H9 (cell line): ENCODE data around the gene UPF1. TPM values are rescaled to one million over a fixed set of nuclear protein-coding genes. Genes with fewer than 3 reads are reported as not detected.

Experiments
- DNase-seq: peaks from one replicate; pipeline ENCODE4 v3.0.0-alpha.2; 2017
- H2AFZ ChIP-seq: one replicate; pipeline ENCODE4 v1.6.1; 2013; ENCODE audit warnings: mild to moderate bottlenecking, low read length, control low read depth, moderate library complexity
- H2AK5ac ChIP-seq: 2 replicates; pipeline ENCODE4 v1.6.1; 2013; ENCODE audit warnings: low read length, control low read depth, mixed read lengths; ENCODE audit not compliant: insufficient read length
- H2BK120ac ChIP-seq: one replicate; pipeline ENCODE4 v1.6.1; 2013; ENCODE audit warnings: low read depth, mild to moderate bottlenecking, low read length, control low read depth, inconsistent platforms; ENCODE audit not compliant: poor library complexity, severe bottlenecking
- H2BK12ac ChIP-seq: 2 replicates; pipeline ENCODE4 v1.6.1; 2013; ENCODE audit warnings: low read length, control low read depth, mixed read lengths, low read depth; ENCODE audit not compliant: insufficient read length
- H2BK15ac ChIP-seq: 2 replicates; pipeline ENCODE4 v1.6.1; 2013; ENCODE audit warnings: low read depth, low read length, control low read depth
- H2BK20ac ChIP-seq: one replicate; pipeline ENCODE4 v1.6.1; 2013; ENCODE audit warnings: low read depth, mild to moderate bottlenecking, low read length, control low read depth, inconsistent platforms; ENCODE audit not compliant: poor library complexity, severe bottlenecking
- H2BK5ac ChIP-seq: 2 replicates; pipeline ENCODE4 v1.6.1; 2013; ENCODE audit warnings: low read length, control low read depth, mixed read lengths; ENCODE audit not compliant: insufficient read length
- H3K14ac ChIP-seq: 2 replicates; pipeline ENCODE4 v1.6.1; 2013; ENCODE audit warnings: low read length, control low read depth; ENCODE audit not compliant: insufficient read depth
- H3K18ac ChIP-seq: 2 replicates; pipeline ENCODE4 v1.6.1; 2013; ENCODE audit warnings: low read depth, mild to moderate bottlenecking, mixed read lengths, low read length, control low read depth; ENCODE audit not compliant: insufficient read length
- H3K23ac ChIP-seq: 2 replicates; pipeline ENCODE4 v1.6.1; 2013; ENCODE audit warnings: low read length, control low read depth, mixed read lengths, low read depth; ENCODE audit not compliant: insufficient read length
- H3K23me2 ChIP-seq: 2 replicates; pipeline ENCODE4 v1.6.1; 2013; ENCODE audit warnings: low read depth, mild to moderate bottlenecking, mixed read lengths, low read length, control low read depth; ENCODE audit not compliant: insufficient read length, poor library complexity, severe bottlenecking
- H3K27ac ChIP-seq: 2 replicates; pipeline ENCODE4 v1.5.1; 2013; ENCODE audit warnings: low read length, control low read depth, mixed read lengths, low read depth; ENCODE audit not compliant: insufficient read length
- H3K27me3 ChIP-seq: 2 replicates; pipeline ENCODE4 v1.6.1; 2013; ENCODE audit warnings: low read length, control low read depth, inconsistent platforms; ENCODE audit not compliant: insufficient read depth
- H3K4ac ChIP-seq: 2 replicates; pipeline ENCODE4 v1.6.1; 2013; ENCODE audit warnings: low read depth, mild to moderate bottlenecking, control low read depth, inconsistent platforms, low read length, moderate library complexity
- H3K4me1 ChIP-seq: 2 replicates; pipeline ENCODE4 v1.6.1; 2013; ENCODE audit warnings: low read length, control low read depth, inconsistent platforms; ENCODE audit not compliant: insufficient read depth
- H3K4me2 ChIP-seq: 2 replicates; pipeline ENCODE4 v1.6.1; 2013; ENCODE audit warnings: low read length, control low read depth, mixed read lengths; ENCODE audit not compliant: insufficient read length, insufficient read depth
- H3K56ac ChIP-seq: 2 replicates; pipeline ENCODE4 v1.6.1; 2013; ENCODE audit warnings: low read depth, mild to moderate bottlenecking, mixed read lengths, low read length, control low read depth; ENCODE audit not compliant: insufficient read length
- H3K79me1 ChIP-seq: 2 replicates; pipeline ENCODE4 v1.6.1; 2013; ENCODE audit warnings: low read depth, mild to moderate bottlenecking, moderate library complexity, low read length, control low read depth, inconsistent platforms; ENCODE audit not compliant: insufficient read depth, poor library complexity, severe bottlenecking
- H3K79me2 ChIP-seq: 2 replicates; pipeline ENCODE4 v1.6.1; 2013; ENCODE audit warnings: low read length, control low read depth, inconsistent platforms; ENCODE audit not compliant: insufficient read depth
- H3K9ac ChIP-seq: 2 replicates; pipeline ENCODE4 v1.6.1; 2013; ENCODE audit warnings: low read length, control low read depth, mixed read lengths; ENCODE audit not compliant: insufficient read length; ENCODE audit errors: extremely low read depth
- H3K9me3 ChIP-seq: one replicate; pipeline ENCODE4 v1.6.1; 2013; ENCODE audit warnings: low read depth, low read length, inconsistent platforms; ENCODE audit not compliant: control insufficient read depth
- H3T11ph ChIP-seq: one replicate; pipeline ENCODE4 v1.6.1; 2013; ENCODE audit warnings: mild to moderate bottlenecking, low read length, control low read depth, inconsistent platforms
- H4K20me1 ChIP-seq: one replicate; pipeline ENCODE4 v1.6.1; 2013; ENCODE audit not compliant: control insufficient read depth, insufficient read length, insufficient read depth
- H4K5ac ChIP-seq: 2 replicates; pipeline ENCODE4 v1.6.1; 2013; ENCODE audit warnings: low read depth, mild to moderate bottlenecking, mixed read lengths, low read length, control low read depth; ENCODE audit not compliant: insufficient read length
- H4K8ac ChIP-seq: replicated peaks from 2 replicates; pipeline ENCODE4 v1.6.1; 2013; ENCODE audit warnings: low read length, control low read depth, mixed read lengths, low read depth; ENCODE audit not compliant: insufficient read length
- H4K91ac ChIP-seq: 2 replicates; pipeline ENCODE4 v1.6.1; 2013; ENCODE audit warnings: low read depth, mild to moderate bottlenecking, moderate library complexity, mixed read lengths, low read length, control low read depth; ENCODE audit not compliant: insufficient read length
- H3K27ac Mint-ChIP-seq, 3 experiments: 2 replicates in 2 of 3; 3 replicates in 1 of 3; pipeline ENCODE4 v1.8.0; 2020 to 2021; ENCODE audit warnings: mixed read lengths in 3 of 3, mild to moderate bottlenecking in 1 of 3, moderate library complexity in 1 of 3
- H3K27me3 Mint-ChIP-seq: 2 replicates; pipeline ENCODE4 v1.8.0; 2021; ENCODE audit warnings: low read depth, mild to moderate bottlenecking, moderate library complexity, mixed read lengths
- H3K36me3 Mint-ChIP-seq, 3 experiments: 2 replicates in 2 of 3; 3 replicates in 1 of 3; pipeline ENCODE4 v1.8.0; 2020 to 2021; ENCODE audit warnings: low read depth in 3 of 3, mixed read lengths in 3 of 3; ENCODE audit not compliant: insufficient read depth in 1 of 3
- H3K4me1 Mint-ChIP-seq, 2 experiments: 2 replicates each; pipeline ENCODE4 v1.8.0; 2020; ENCODE audit warnings: mixed read lengths in 2 of 2
- H3K4me3 Mint-ChIP-seq, 2 experiments: 2 replicates in 1 of 2; 3 replicates in 1 of 2; pipeline ENCODE4 v1.8.0; 2020 to 2021; ENCODE audit warnings: mild to moderate bottlenecking in 2 of 2, mixed read lengths in 2 of 2, moderate library complexity in 1 of 2
- H3K9me3 Mint-ChIP-seq, 2 experiments: 2 replicates in 1 of 2; 3 replicates in 1 of 2; pipeline ENCODE4 v1.8.0; 2020; ENCODE audit warnings: mild to moderate bottlenecking in 2 of 2, mixed read lengths in 2 of 2, moderate library complexity in 1 of 2
- CTCF ChIP-seq: fragments of 200-600 bp; sonication (generic); conservative IDR thresholded peaks from 3 replicates; pipeline ENCODE4 v1.8.0; 2021; ENCODE audit warnings: antibody characterized with exemption, mild to moderate bottlenecking
- WGBS: extraction: QIAGEN DNeasy Blood & Tissue Kit; methylation state at CpG from one replicate; pipeline ENCODE4 v1.1.7; 2013; ENCODE audit warnings: missing lambda C conversion rate, low lambda C conversion rate, mixed read lengths; ENCODE audit not compliant: insufficient read length; ENCODE audit errors: extremely low coverage; 5-methylcytosine and 5-hydroxymethylcytosine counted together
- total RNA-seq: library from RNA; stranded (reverse); gene quantifications from 2 replicates; pipeline ENCODE4 v1.2.1, GENCODE V29; 2021

The UPF1 gene
- total RNA-seq, 1 experiment from 2014 or later = 85.4 TPM

- DNase-seq = peak; percentile 82
These were observed 38.2 kb downstream of the UPF1 start for GRCh38 chr19:18869781-18870530.

More at GRCh38 chr19:18869781-18870530, 38.2 kb downstream of the UPF1 start:
- no peak overlapping the region for H4K5ac ChIP-seq
- no peak for TF ChIP-seq CTCF
- no peak overlapping the region for H3K56ac ChIP-seq
- no peaks in the 10 kb centered on the region for H4K20me1 ChIP-seq
- H3K27ac ChIP-seq = no peak overlapping the region
- no peaks in the 10 kb centered on the region for H3K4me1 ChIP-seq
- H2AK5ac ChIP-seq = no peak overlapping the region
- no peak overlapping the region for H2BK12ac ChIP-seq
- H4K91ac ChIP-seq = no peak overlapping the region
- H3K4me3 Mint-ChIP-seq = no peak overlapping the region
- H3K4ac ChIP-seq = no peak overlapping the region
- no peaks in the 10 kb centered on the region for H3K9me3 Mint-ChIP-seq
- H3K18ac ChIP-seq = no peak overlapping the region
- no peaks in the 10 kb centered on the region for H3K79me2 ChIP-seq
- H2BK20ac ChIP-seq = no peak overlapping the region
- no peak overlapping the region for H3K14ac ChIP-seq
- no peak overlapping the region for H3K23ac ChIP-seq
- no peak overlapping the region for H2BK15ac ChIP-seq
- H3K27me3 Mint-ChIP-seq = no peaks in the 10 kb centered on the region
- no peaks in the 10 kb centered on the region for H3K79me1 ChIP-seq
- no peaks in the 10 kb centered on the region for H3K9me3 ChIP-seq
- H3K9ac ChIP-seq = no peak overlapping the region
- no peak overlapping the region for H4K8ac ChIP-seq
- H3K27me3 ChIP-seq = no peaks in the 10 kb centered on the region
- WGBS = no CpG with 5 or more reads among the region's 62 CpGs
- no peak overlapping the region for H2BK120ac ChIP-seq
- no peak overlapping the region for H2BK5ac ChIP-seq
- no peak overlapping the region for H2AFZ ChIP-seq
- H3T11ph ChIP-seq = no peak overlapping the region
- peaks cover 11 to 44% (median 36%) of the 10 kb centered on the region in 3 experiments; a peak in 6 of 7 replicates for H3K36me3 Mint-ChIP-seq
- H3K27ac Mint-ChIP-seq = no peak overlapping the region
- H3K4me1 Mint-ChIP-seq = peaks cover 0 to 13% of the 10 kb centered on the region in 2 experiments; a peak in 2 of 4 replicates
- H3K4me2 ChIP-seq = no peak overlapping the region
- no peaks in the 10 kb centered on the region for H3K23me2 ChIP-seq
